Fibroblast of lung (primary cell): ENCODE data around the gene SLC9B2. TPM values are rescaled to one million over a fixed set of nuclear protein-coding genes. Genes with fewer than 3 reads are reported as not detected.

ENCODE experiments used
- DNase-seq, 2 donors: peaks; one replicate each; pipeline versions ENCODE4 v3.0.0 to v3.0.0-alpha.2; 2010; ENCODE audit warnings: low read depth in 2 of 2
- H2AFZ ChIP-seq: 2 replicates; pipeline ENCODE4 v1.5.1; 2012; ENCODE audit warnings: low read length, control low read depth, inconsistent platforms
- H3K27ac ChIP-seq: 2 replicates; pipeline ENCODE4 v1.5.1; 2011; ENCODE audit warnings: low read length, control low read depth; ENCODE audit not compliant: insufficient read depth
- H3K27me3 ChIP-seq: 2 replicates; pipeline ENCODE4 v1.5.1; 2011; ENCODE audit warnings: mild to moderate bottlenecking, low read length; ENCODE audit not compliant: control insufficient read depth, insufficient read depth
- H3K36me3 ChIP-seq: 2 replicates; pipeline ENCODE4 v1.5.1; 2011; ENCODE audit warnings: low read length; ENCODE audit not compliant: control insufficient read depth, insufficient read depth
- H3K4me1 ChIP-seq: 2 replicates; pipeline ENCODE4 v1.5.1; 2011; ENCODE audit warnings: low read length; ENCODE audit not compliant: control insufficient read depth, insufficient read depth; ENCODE audit errors: extremely low read depth
- H3K4me2 ChIP-seq: 2 replicates; pipeline ENCODE4 v1.5.1; 2011; ENCODE audit warnings: low read length, control low read depth; ENCODE audit not compliant: insufficient read depth; ENCODE audit errors: extremely low read depth
- H3K4me3 ChIP-seq, 4 experiments: fragments of 200-600 bp in 1 of 4; sonication (generic) in 1 of 4; replicated peaks in 1 of 4; 2 replicates each; pipeline ENCODE4 v1.5.1; 2011 to 2016; ENCODE audit warnings: low read length in 4 of 4, low read depth in 3 of 4, mild to moderate bottlenecking in 3 of 4, control low read depth in 2 of 4, inconsistent platforms in 1 of 4, mixed read lengths in 1 of 4; ENCODE audit not compliant: insufficient read depth in 1 of 4; ENCODE audit errors: control extremely low read depth in 1 of 4
- H3K79me2 ChIP-seq: 2 replicates; pipeline ENCODE4 v1.5.1; 2012; ENCODE audit warnings: mild to moderate bottlenecking, low read length, inconsistent platforms; ENCODE audit not compliant: control insufficient read depth, insufficient read depth
- H3K9ac ChIP-seq: 2 replicates; pipeline ENCODE4 v1.5.1; 2011; ENCODE audit warnings: mild to moderate bottlenecking, low read length, control low read depth; ENCODE audit not compliant: insufficient read depth
- H3K9me3 ChIP-seq: 2 replicates; pipeline ENCODE4 v1.5.1; 2012; ENCODE audit warnings: low read depth, low read length; ENCODE audit not compliant: control insufficient read depth, insufficient read depth
- H4K20me1 ChIP-seq: 2 replicates; pipeline ENCODE4 v1.5.1; 2011; ENCODE audit warnings: low read length; ENCODE audit not compliant: control insufficient read depth, insufficient read depth; ENCODE audit errors: extremely low read depth
- EZH2 ChIP-seq: IDR thresholded peaks from 2 replicates; pipeline ENCODE4 v1.5.1; 2012; ENCODE audit warnings: low read length, control low read depth, mild to moderate bottlenecking; ENCODE audit errors: missing control alignments
- polyA plus RNA-seq, 2 donors: library from polyadenylated mRNA; depleted of rRNA in 1 of 2; stranded (reverse) in 1 of 2; unstranded in 1 of 2; fragments of >200 nt; gene quantifications; 2 replicates each; pipeline ENCODE4 v1.2.1, GENCODE V29; 2011 to 2012; ENCODE audit warnings: missing spikeins in 1 of 2
- total RNA-seq: library from RNA; depleted of rRNA; stranded (reverse); fragments of >200 nt; gene quantifications from 2 replicates; pipeline ENCODE4 v1.2.1, GENCODE V29; 2014
- TF ChIP-seq, protein P1 (sequence below), 2 donors: IDR thresholded peaks in 1 of 2; conservative IDR thresholded peaks in 1 of 2; 1 replicate in 1 of 2; 2 replicates in 1 of 2; pipeline ENCODE4 v1.5.1; 2011 to 2012; ENCODE audit warnings: low read length in 2 of 2, control low read depth in 1 of 2, inconsistent platforms in 1 of 2, low read depth in 1 of 2, mild to moderate bottlenecking in 1 of 2

The SLC9B2 gene
- total and polyA plus RNA-seq, 2 donors (not counting 1 experiment from before 2014, with no cell fraction given): 14.8 to 17.5 TPM

DNA sequence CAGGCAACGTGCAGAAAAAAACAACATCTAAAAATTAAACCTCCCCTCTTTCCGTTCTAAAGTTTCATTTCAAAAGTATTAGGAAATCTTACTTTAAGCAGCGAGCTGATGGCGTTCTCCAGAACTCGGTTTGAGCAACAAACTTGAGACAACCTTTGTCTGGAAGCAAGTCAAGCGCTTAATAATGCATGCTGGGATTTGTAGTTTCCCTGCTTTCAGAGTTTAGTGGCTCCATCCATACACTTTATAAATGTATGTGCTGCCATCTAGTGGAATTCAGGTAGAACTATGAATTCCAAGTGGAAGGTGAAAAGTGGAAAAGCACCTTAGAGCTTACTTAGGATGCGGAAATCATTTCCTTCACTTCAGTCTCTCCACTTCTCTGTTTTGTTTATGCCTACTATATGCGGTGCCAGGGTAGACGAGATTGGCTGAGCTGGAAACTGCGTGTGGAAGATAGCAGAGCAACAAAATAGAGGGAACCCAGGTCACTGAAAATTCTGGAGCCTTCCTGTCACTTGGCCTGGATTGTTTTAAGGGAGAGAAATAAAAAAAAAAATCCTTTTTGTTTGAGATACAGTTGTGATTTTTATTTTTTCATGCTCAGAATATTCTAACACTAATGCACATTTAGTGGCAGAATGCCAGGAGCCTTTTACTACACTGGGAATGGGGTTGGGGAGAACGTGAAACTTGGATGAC, 23.3 kb upstream of the SLC9B2 start, which contains the start of gene BDH2:
BDH2 (minus strand) TSS at position 144 of the 702 bp plus-strand sequence. CDS start 3,580 bp downstream, outside the sequence.
- Histone ChIP-seq H3K27me3 (no peaks in the 10 kb centered on the region), H3K9ac (peak within 1 kb of the TSS; percentile 48), H3K79me2 (no peaks in the 10 kb centered on the region), H3K27ac (peak within 1 kb of the TSS; percentile 68), H4K20me1 (no peaks in the 10 kb centered on the region), H3K4me2 (peak within 1 kb of the TSS; percentile 81), H3K36me3 (no peaks in the 10 kb centered on the region), H2AFZ (peak within 1 kb of the TSS; percentile 73), H3K4me3 (peak within 1 kb of the TSS; percentile 48 to 74 (median 58)), H3K9me3 (no peaks in the 10 kb centered on the region), H3K4me1 (peaks cover 4% of the 10 kb centered on the region)
- peak; percentile 94 to 99 for DNase-seq
- TF ChIP-seq, protein P1, sequence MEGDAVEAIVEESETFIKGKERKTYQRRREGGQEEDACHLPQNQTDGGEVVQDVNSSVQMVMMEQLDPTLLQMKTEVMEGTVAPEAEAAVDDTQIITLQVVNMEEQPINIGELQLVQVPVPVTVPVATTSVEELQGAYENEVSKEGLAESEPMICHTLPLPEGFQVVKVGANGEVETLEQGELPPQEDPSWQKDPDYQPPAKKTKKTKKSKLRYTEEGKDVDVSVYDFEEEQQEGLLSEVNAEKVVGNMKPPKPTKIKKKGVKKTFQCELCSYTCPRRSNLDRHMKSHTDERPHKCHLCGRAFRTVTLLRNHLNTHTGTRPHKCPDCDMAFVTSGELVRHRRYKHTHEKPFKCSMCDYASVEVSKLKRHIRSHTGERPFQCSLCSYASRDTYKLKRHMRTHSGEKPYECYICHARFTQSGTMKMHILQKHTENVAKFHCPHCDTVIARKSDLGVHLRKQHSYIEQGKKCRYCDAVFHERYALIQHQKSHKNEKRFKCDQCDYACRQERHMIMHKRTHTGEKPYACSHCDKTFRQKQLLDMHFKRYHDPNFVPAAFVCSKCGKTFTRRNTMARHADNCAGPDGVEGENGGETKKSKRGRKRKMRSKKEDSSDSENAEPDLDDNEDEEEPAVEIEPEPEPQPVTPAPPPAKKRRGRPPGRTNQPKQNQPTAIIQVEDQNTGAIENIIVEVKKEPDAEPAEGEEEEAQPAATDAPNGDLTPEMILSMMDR (conservative IDR thresholded peaks at IDR 0.05 in 1 of 2, IDR thresholded peaks at IDR 0.05 in 1 of 2; ENCODE audit: low read depth in 1 of 2, low read length in 2 of 2): peak; percentile 56 to 60
- no peak for TF ChIP-seq EZH2

DNA sequence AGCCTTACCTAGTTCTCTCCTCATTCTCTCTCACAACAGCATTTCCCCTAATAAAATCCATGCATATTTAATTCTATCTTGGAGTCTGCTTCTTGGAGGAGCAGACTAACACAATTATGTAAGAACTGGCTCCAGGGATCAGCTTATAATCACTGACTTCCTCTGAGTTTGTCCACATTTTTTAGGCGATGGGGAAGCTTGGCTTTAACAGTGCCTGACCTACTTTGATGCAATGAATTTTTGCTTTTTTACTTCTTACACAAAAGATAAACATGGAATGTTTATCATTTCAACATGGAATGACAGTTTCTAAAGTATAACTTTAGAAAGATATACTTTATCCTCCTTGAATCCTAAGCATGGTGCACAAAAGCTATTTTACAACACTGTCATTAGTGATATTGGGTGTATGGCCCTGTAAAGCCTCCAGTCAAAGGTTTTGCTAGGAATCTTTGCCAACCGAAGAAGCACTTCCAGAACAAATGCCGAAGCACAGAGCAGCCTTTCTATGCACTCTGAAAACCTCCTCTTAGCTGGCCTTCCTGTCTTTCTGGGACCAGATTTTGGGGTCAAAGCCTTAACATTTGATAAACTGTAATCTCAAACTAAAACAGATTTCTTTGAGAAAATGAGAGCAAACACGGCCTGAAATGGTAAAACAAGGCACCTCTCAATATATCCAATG, 22.3 kb upstream of the SLC9B2 start:
- H4K20me1 ChIP-seq: no peaks in the 10 kb centered on the region
- no peaks in the 10 kb centered on the region for H3K27me3 ChIP-seq
- H3K9me3 ChIP-seq: no peaks in the 10 kb centered on the region
- H3K27ac ChIP-seq: peak overlapping the region; percentile 68
- peak in 1 of 2 donors; percentile 33 for DNase-seq
- peak overlapping the region; percentile 73 for H2AFZ ChIP-seq
- TF ChIP-seq, protein P1 (conservative IDR thresholded peaks at IDR 0.05 in 1 of 2, IDR thresholded peaks at IDR 0.05 in 1 of 2; ENCODE audit: low read depth in 1 of 2, low read length in 2 of 2): no peak
- no peak for TF ChIP-seq EZH2
- no peaks in the 10 kb centered on the region for H3K36me3 ChIP-seq
- peaks cover 4% of the 10 kb centered on the region for H3K4me1 ChIP-seq
- peak overlapping the region; percentile 81 for H3K4me2 ChIP-seq
- H3K9ac ChIP-seq: peak overlapping the region; percentile 48
- no peaks in the 10 kb centered on the region for H3K79me2 ChIP-seq
- H3K4me3 ChIP-seq: peak overlapping the region; percentile 48 to 74 (median 58)

DNA sequence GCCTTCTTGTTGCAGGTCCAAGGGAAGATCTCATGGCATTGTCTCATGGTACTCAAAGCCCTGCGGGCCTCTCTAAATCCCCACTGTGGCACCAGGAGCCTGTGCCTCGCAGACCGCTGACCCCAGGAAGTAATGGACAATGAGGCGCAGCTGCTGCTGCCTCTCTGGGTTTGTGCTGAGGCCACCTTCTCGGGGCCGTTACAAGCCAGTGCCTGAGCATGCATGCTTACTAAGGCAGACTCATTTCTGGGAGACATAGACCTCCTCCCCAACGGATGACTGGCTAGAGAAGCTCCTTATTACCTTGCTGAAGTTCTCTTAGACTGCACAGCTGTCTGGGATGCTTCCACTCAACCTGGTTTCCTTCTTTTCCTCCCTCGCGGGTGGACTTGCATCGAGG, 21.8 kb upstream of the SLC9B2 start:
- Histone ChIP-seq H3K4me2 (peak overlapping the region; percentile 81), H2AFZ (peak overlapping the region; percentile 25), H3K9ac (no peak overlapping the region), H3K4me1 (peaks cover 4% of the 10 kb centered on the region), H3K4me3 (peak overlapping the region; percentile 44 to 74 (median 57)), H3K36me3 (no peaks in the 10 kb centered on the region), H3K9me3 (no peaks in the 10 kb centered on the region), H3K27me3 (no peaks in the 10 kb centered on the region), H4K20me1 (no peaks in the 10 kb centered on the region), H3K79me2 (no peaks in the 10 kb centered on the region), H3K27ac (no peak overlapping the region)
- no peak for TF ChIP-seq EZH2
- TF ChIP-seq, protein P1 (conservative IDR thresholded peaks at IDR 0.05 in 1 of 2, IDR thresholded peaks at IDR 0.05 in 1 of 2; ENCODE audit: low read depth in 1 of 2, low read length in 2 of 2): no peak
- no peak for DNase-seq
